ENCODE data around the gene PDE1A. TPM values are rescaled to one million over a fixed set of nuclear protein-coding genes. Genes with fewer than 3 reads are reported as not detected.

Gene PDE1A
- total and polyA plus RNA-seq, 10 of the 15 experiments (the other 5 are each of a cell fraction or from before 2014, with no cell fraction given), result 1.1 TPM; not detected in 9

DNA sequence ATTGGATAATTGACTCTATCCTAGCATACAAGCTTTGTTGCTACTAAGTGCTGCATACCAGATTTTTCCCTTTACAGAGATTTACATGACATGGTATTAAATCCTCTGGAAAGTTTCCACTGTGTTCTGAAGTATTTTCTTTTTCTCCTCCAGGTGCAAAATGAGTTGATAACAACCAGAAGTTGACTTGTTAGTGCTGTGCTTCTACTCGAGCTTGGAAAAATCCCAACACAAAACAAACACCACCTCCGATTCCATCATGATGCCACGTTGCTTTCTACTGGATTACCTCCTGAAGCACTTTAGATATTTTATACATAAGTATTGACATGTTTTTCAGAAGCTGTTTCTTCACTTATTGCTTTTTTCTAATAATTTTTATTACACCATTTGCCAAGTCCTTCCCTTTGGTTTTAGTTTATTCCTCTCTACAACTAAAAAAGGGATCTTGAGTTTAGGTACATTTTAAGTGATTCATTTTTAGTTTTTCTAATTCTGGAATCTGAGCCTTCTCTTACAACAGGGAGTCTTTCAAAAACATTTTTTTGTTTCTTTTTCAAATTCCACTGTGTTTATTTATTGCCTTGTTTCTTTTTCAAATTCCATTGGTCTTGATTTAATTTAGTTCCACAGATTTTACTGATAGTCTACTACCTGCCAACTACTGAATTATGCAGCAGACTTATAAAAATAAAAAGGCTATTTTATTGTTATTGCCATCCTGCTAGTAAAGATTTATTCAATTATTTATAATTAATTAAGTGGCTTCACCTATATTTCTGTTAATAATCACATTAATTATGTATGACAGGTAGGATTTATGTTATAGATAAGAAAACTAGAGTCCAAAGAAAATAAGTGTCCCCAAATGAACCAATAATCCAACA is 297.8 kb downstream of the PDE1A start:
- H3K9ac ChIP-seq (ENCODE audit: control insufficient read depth, insufficient read depth, low read length), result no peak overlapping the region
- SMC1A ChIA-PET (ENCODE audit: uncharacterized antibody, unreplicated experiment), result no interaction called here
- intact Hi-C loops (cut with micrococcal nuclease; ENCODE audit: unreplicated experiment), result no loop called here
- RAD21 ChIA-PET (ENCODE audit: unreplicated experiment), result no interaction called here
- TF ChIP-seq NR2F1 (conservative IDR thresholded peaks at IDR 0.05) (no peak), DPF2 (IDR thresholded peaks at IDR 0.05) (no peak), EED (IDR thresholded peaks at IDR 0.05; ENCODE audit: low read depth) (no peak), TCF7 (IDR thresholded peaks at IDR 0.05; ENCODE audit: borderline replicate concordance) (no peak), POLR2A (IDR thresholded peaks at IDR 0.05; ENCODE audit: low read depth, low read length) (no peak)
- TF ChIP-seq, protein P1, sequence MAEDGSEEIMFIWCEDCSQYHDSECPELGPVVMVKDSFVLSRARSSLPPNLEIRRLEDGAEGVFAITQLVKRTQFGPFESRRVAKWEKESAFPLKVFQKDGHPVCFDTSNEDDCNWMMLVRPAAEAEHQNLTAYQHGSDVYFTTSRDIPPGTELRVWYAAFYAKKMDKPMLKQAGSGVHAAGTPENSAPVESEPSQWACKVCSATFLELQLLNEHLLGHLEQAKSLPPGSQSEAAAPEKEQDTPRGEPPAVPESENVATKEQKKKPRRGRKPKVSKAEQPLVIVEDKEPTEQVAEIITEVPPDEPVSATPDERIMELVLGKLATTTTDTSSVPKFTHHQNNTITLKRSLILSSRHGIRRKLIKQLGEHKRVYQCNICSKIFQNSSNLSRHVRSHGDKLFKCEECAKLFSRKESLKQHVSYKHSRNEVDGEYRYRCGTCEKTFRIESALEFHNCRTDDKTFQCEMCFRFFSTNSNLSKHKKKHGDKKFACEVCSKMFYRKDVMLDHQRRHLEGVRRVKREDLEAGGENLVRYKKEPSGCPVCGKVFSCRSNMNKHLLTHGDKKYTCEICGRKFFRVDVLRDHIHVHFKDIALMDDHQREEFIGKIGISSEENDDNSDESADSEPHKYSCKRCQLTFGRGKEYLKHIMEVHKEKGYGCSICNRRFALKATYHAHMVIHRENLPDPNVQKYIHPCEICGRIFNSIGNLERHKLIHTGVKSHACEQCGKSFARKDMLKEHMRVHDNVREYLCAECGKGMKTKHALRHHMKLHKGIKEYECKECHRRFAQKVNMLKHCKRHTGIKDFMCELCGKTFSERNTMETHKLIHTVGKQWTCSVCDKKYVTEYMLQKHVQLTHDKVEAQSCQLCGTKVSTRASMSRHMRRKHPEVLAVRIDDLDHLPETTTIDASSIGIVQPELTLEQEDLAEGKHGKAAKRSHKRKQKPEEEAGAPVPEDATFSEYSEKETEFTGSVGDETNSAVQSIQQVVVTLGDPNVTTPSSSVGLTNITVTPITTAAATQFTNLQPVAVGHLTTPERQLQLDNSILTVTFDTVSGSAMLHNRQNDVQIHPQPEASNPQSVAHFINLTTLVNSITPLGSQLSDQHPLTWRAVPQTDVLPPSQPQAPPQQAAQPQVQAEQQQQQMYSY (CRISPR knock-in tag; IDR thresholded peaks at IDR 0.05), result no peak
- H3K27ac ChIP-seq (ENCODE audit: control insufficient read depth, insufficient read depth), result no peak overlapping the region
- CTCF ChIA-PET, result no interaction called here
- no peak overlapping the region for H2AFZ ChIP-seq (ENCODE audit: control insufficient read depth, low read depth, low read length)
- no peaks in the 10 kb centered on the region for H3K27me3 ChIP-seq (replicated peaks in 1 of 2; ENCODE audit: control insufficient read depth in 2 of 2, insufficient read depth in 2 of 2, low read length in 1 of 2)
- ATAC-seq (no peak), FAIRE-seq (no peak), DNase-seq (ENCODE audit: low read depth, low spot score) (no peak)
- 8% methylated on average over 3 of the region's 3 CpGs for WGBS (ENCODE audit: insufficient coverage, insufficient replicate concordance, low lambda C conversion rate, missing lambda C conversion rate)
- POLR2A ChIA-PET, result no interaction called here
- H4K20me1 ChIP-seq (ENCODE audit: control insufficient read depth, insufficient read depth), result no peaks in the 10 kb centered on the region
- in situ Hi-C loops (cut with MboI), result no loop called here
- H3K4me3 ChIP-seq, result no peak overlapping the region
- BruUV-seq (replicated peaks), result no TSS peak
- no peaks in the 10 kb centered on the region for H3K79me2 ChIP-seq (ENCODE audit: control insufficient read depth, insufficient read depth, low read length)
- H3K36me3 ChIP-seq (ENCODE audit: control insufficient read depth in 2 of 2, insufficient read depth in 2 of 2, low read length in 1 of 2), result no peaks in the 10 kb centered on the region
- no peak overlapping the region for H3K4me2 ChIP-seq (ENCODE audit: control insufficient read depth, insufficient read depth)
- H3K4me1 ChIP-seq (ENCODE audit: control insufficient read depth, insufficient read depth, low read length), result no peaks in the 10 kb centered on the region
- H3K9me3 ChIP-seq (replicated peaks; ENCODE audit: control insufficient read depth, insufficient read depth, low read length), result no peaks in the 10 kb centered on the region

Measured in GM12878 (cell line).